Mesenchymal stem cell (in vitro differentiated cells and primary cell): ENCODE data around the gene PAK4. TPM values are rescaled to one million over a fixed set of nuclear protein-coding genes. Genes with fewer than 3 reads are reported as not detected.

Experiments
- DNase-seq: peaks from one replicate; pipeline ENCODE4 v3.0.0-alpha.2; 2013
- H2AFZ ChIP-seq: one replicate; pipeline ENCODE4 v1.6.1; 2013; ENCODE audit warnings: low read depth, mild to moderate bottlenecking, control low read depth, inconsistent platforms, low read length, moderate library complexity
- H2AK5ac ChIP-seq: 2 replicates; pipeline ENCODE4 v1.6.1; 2013; ENCODE audit warnings: low read length, moderate library complexity, mild to moderate bottlenecking, inconsistent platforms; ENCODE audit not compliant: severe bottlenecking
- H2BK120ac ChIP-seq: one replicate; pipeline ENCODE4 v1.6.1; 2013; ENCODE audit warnings: low read depth, mild to moderate bottlenecking, inconsistent platforms, low read length, moderate library complexity
- H2BK12ac ChIP-seq, 2 experiments: one replicate each; pipeline ENCODE4 v1.6.1; 2013; ENCODE audit warnings: inconsistent platforms in 2 of 2, low read length in 2 of 2, mild to moderate bottlenecking in 2 of 2, moderate library complexity in 2 of 2, control low read depth in 1 of 2
- H2BK15ac ChIP-seq: one replicate; pipeline ENCODE4 v1.6.1; 2013; ENCODE audit warnings: mild to moderate bottlenecking, low read depth, inconsistent platforms; ENCODE audit not compliant: poor library complexity, severe bottlenecking
- H2BK5ac ChIP-seq: 2 replicates; pipeline ENCODE4 v1.6.1; 2013; ENCODE audit warnings: low read depth, mild to moderate bottlenecking, low read length, control low read depth, inconsistent platforms; ENCODE audit not compliant: poor library complexity, severe bottlenecking
- H3K14ac ChIP-seq, 2 experiments: one replicate each; pipeline ENCODE4 v1.6.1; 2013; ENCODE audit warnings: inconsistent platforms in 2 of 2, low read length in 2 of 2, control low read depth in 1 of 2, mild to moderate bottlenecking in 1 of 2, moderate library complexity in 1 of 2
- H3K18ac ChIP-seq, 2 experiments: one replicate each; pipeline ENCODE4 v1.6.1; 2013; ENCODE audit warnings: inconsistent platforms in 2 of 2, low read length in 2 of 2, control low read depth in 1 of 2, low read depth in 1 of 2, mild to moderate bottlenecking in 1 of 2
- H3K23ac ChIP-seq, 2 experiments: one replicate each; pipeline ENCODE4 v1.6.1; 2013; ENCODE audit warnings: inconsistent platforms in 2 of 2, low read length in 2 of 2, mild to moderate bottlenecking in 2 of 2, moderate library complexity in 2 of 2, control low read depth in 1 of 2
- H3K27ac ChIP-seq: 2 replicates; pipeline ENCODE4 v1.5.1; 2013; ENCODE audit warnings: mild to moderate bottlenecking, moderate library complexity, low read length, control low read depth, inconsistent platforms; ENCODE audit not compliant: poor library complexity, severe bottlenecking
- H3K27me3 ChIP-seq, 2 experiments: 2 replicates each; pipeline versions ENCODE4 v1.6.1 to v1.7.0; 2013; ENCODE audit warnings: low read length in 2 of 2, mild to moderate bottlenecking in 2 of 2, moderate library complexity in 2 of 2, control low read depth in 1 of 2, inconsistent platforms in 1 of 2; ENCODE audit not compliant: control insufficient read depth in 1 of 2, insufficient read depth in 1 of 2
- H3K36me3 ChIP-seq, 2 experiments: 2 replicates each; pipeline versions ENCODE4 v1.6.1 to v1.7.0; 2013; ENCODE audit warnings: low read length in 2 of 2, control low read depth in 1 of 2, inconsistent platforms in 1 of 2, low read depth in 1 of 2, mild to moderate bottlenecking in 1 of 2; ENCODE audit not compliant: insufficient read depth in 2 of 2, control insufficient read depth in 1 of 2
- H3K4ac ChIP-seq, 2 experiments: one replicate each; pipeline ENCODE4 v1.6.1; 2013; ENCODE audit warnings: inconsistent platforms in 2 of 2, low read length in 2 of 2, mild to moderate bottlenecking in 2 of 2, moderate library complexity in 2 of 2, control low read depth in 1 of 2, low read depth in 1 of 2
- H3K4me1 ChIP-seq: 2 replicates; pipeline ENCODE4 v1.6.1; 2013; ENCODE audit warnings: low read depth, low read length, control low read depth; ENCODE audit not compliant: control insufficient read depth, insufficient read depth
- H3K4me2 ChIP-seq: 2 replicates; pipeline ENCODE4 v1.6.1; 2013; ENCODE audit warnings: low read length, mild to moderate bottlenecking, inconsistent platforms; ENCODE audit not compliant: poor library complexity, severe bottlenecking
- H3K4me3 ChIP-seq, 2 experiments: 2 replicates each; pipeline versions ENCODE4 v1.5.1 to v1.7.0; 2013; ENCODE audit warnings: low read length in 2 of 2, mild to moderate bottlenecking in 2 of 2, control low read depth in 1 of 2, low read depth in 1 of 2; ENCODE audit not compliant: insufficient read depth in 1 of 2
- H3K79me1 ChIP-seq: replicated peaks from 2 replicates; pipeline ENCODE4 v1.6.1; 2013; ENCODE audit warnings: mild to moderate bottlenecking, control low read depth, low read length, inconsistent platforms; ENCODE audit not compliant: poor library complexity, severe bottlenecking
- H3K9ac ChIP-seq: 2 replicates; pipeline ENCODE4 v1.7.0; 2013; ENCODE audit warnings: mild to moderate bottlenecking, low read length, moderate library complexity
- H3K9me3 ChIP-seq: 2 replicates; pipeline ENCODE4 v1.7.0; 2013; ENCODE audit warnings: mild to moderate bottlenecking, low read length; ENCODE audit not compliant: control insufficient read depth
- H4K8ac ChIP-seq: one replicate; pipeline ENCODE4 v1.6.1; 2013; ENCODE audit warnings: inconsistent platforms, mild to moderate bottlenecking, low read length, moderate library complexity
- H4K91ac ChIP-seq: one replicate; pipeline ENCODE4 v1.6.1; 2013; ENCODE audit warnings: mild to moderate bottlenecking, low read length, inconsistent platforms
- WGBS: methylation state at CpG from one replicate; pipeline ENCODE4 v1.1.7; 2013; ENCODE audit warnings: mixed read lengths; 5-methylcytosine and 5-hydroxymethylcytosine counted together
- polyA plus RNA-seq, 2 experiments: library from polyadenylated mRNA; stranded (reverse); fragments of 200-250 nt; gene quantifications; one replicate each; pipeline ENCODE4 v1.2.3, GENCODE V29; 2013

PAK4 gene
- polyA plus RNA-seq (2013, experiment 1 of 2), result 28.8 TPM
- 29.4 TPM for polyA plus RNA-seq (2013, experiment 2 of 2)

- H2BK120ac ChIP-seq, result peak within 1 kb of the TSS; percentile 37
- H3K4me2 ChIP-seq, result peak within 1 kb of the TSS; percentile 88
- H3K9ac ChIP-seq, result peak within 1 kb of the TSS; percentile 90
- no peaks in the 10 kb centered on the region for H3K9me3 ChIP-seq
- no peaks in the 10 kb centered on the region for H3K27me3 ChIP-seq
- peak within 1 kb of the TSS; percentile 97 to 99 for H3K18ac ChIP-seq
- H3K27ac ChIP-seq, result peak within 1 kb of the TSS; percentile 43
- peaks cover 0 to 7% of the 10 kb centered on the region in 2 experiments for H3K36me3 ChIP-seq
- peak within 1 kb of the TSS; percentile 97 for H4K8ac ChIP-seq
- H3K4ac ChIP-seq, result peak within 1 kb of the TSS; percentile 92 to 95
- H3K4me3 ChIP-seq, result peak within 1 kb of the TSS; percentile 93 to 96
- peak within 1 kb of the TSS in 1 of 2 experiments; percentile 38 for H2BK12ac ChIP-seq
- peaks cover 34% of the 10 kb centered on the region for H3K4me1 ChIP-seq
- peak within 1 kb of the TSS in 1 of 2 experiments; percentile 85 for H3K23ac ChIP-seq
- DNase-seq, result peak; percentile 97
- H2AK5ac ChIP-seq, result no peak within 1 kb of the TSS
- H3K14ac ChIP-seq, result peak within 1 kb of the TSS in 1 of 2 experiments; percentile 91
- under 1% methylated on average over 63 of the region's 64 CpGs for WGBS
- peaks cover 9% of the 10 kb centered on the region for H3K79me1 ChIP-seq
- H2BK5ac ChIP-seq, result peak within 1 kb of the TSS; percentile 88
- peak within 1 kb of the TSS; percentile 90 for H2AFZ ChIP-seq
- peak within 1 kb of the TSS; percentile 94 for H4K91ac ChIP-seq
- no peak within 1 kb of the TSS for H2BK15ac ChIP-seq
Observed at GRCh38 chr19:39125554-39126311, at the start of gene PAK4. PAK4 (plus strand) TSS chr19:39125786; CDS start chr19:39169554, 43,768 bp downstream.

- WGBS, result 89% methylated on average over 11 of the region's 11 CpGs
Observed at GRCh38 chr19:39077323-39077722, 48.3 kb upstream of the PAK4 start.

GRCh38 chr19:39078436-39079200 is 47.0 kb upstream of the PAK4 start:
- H3K4me2 ChIP-seq, result no peak overlapping the region
- no peak overlapping the region for H2AFZ ChIP-seq
- H3K14ac ChIP-seq, result no peak overlapping the region
- peak overlapping the region; percentile 14 for H4K8ac ChIP-seq
- H3K79me1 ChIP-seq, result no peaks in the 10 kb centered on the region
- no peak overlapping the region for H3K23ac ChIP-seq
- H3K27ac ChIP-seq, result peak overlapping the region; percentile 53
- peaks cover 2% of the 10 kb centered on the region for H3K4me1 ChIP-seq
- peak overlapping the region; percentile 78 for H3K9ac ChIP-seq
- H2BK120ac ChIP-seq, result no peak overlapping the region
- H3K4ac ChIP-seq, result no peak overlapping the region
- H3K9me3 ChIP-seq, result no peaks in the 10 kb centered on the region
- peak; percentile 85 for DNase-seq
- H2BK15ac ChIP-seq, result no peak overlapping the region
- no peak overlapping the region for H4K91ac ChIP-seq
- no peak overlapping the region for H3K18ac ChIP-seq
- H2BK12ac ChIP-seq, result no peak overlapping the region
- H3K4me3 ChIP-seq, result peak overlapping the region in 1 of 2 experiments; percentile 19
- peaks cover 0 to 10% of the 10 kb centered on the region in 2 experiments for H3K36me3 ChIP-seq
- peaks cover 0 to 15% of the 10 kb centered on the region in 2 experiments for H3K27me3 ChIP-seq
- H2AK5ac ChIP-seq, result no peak overlapping the region
- H2BK5ac ChIP-seq, result no peak overlapping the region
- WGBS, result 47% methylated on average over 5 of the region's 7 CpGs

More at GRCh38 chr19:39077323-39077722, 48.3 kb upstream of the PAK4 start:
- Histone ChIP-seq H2BK15ac (no peak overlapping the region), H3K4me2 (no peak overlapping the region), H3K4me1 (peaks cover 4% of the 10 kb centered on the region), H2AFZ (no peak overlapping the region), H2BK5ac (no peak overlapping the region), H3K9ac (peak overlapping the region; percentile 7), H3K27me3 (peaks cover 0 to 2% of the 10 kb centered on the region in 2 experiments), H3K9me3 (no peaks in the 10 kb centered on the region), H4K91ac (no peak overlapping the region), H4K8ac (no peak overlapping the region), H3K14ac (no peak overlapping the region), H3K27ac (no peak overlapping the region), H3K4ac (no peak overlapping the region), H2AK5ac (no peak overlapping the region), H3K4me3 (no peak overlapping the region), H2BK12ac (no peak overlapping the region), H3K79me1 (no peaks in the 10 kb centered on the region), H3K18ac (no peak overlapping the region), H2BK120ac (no peak overlapping the region), H3K23ac (no peak overlapping the region), H3K36me3 (peaks cover 0 to 10% of the 10 kb centered on the region in 2 experiments)
- no peak for DNase-seq

GRCh38 chr19:39080431-39080830 is 45.2 kb upstream of the PAK4 start:
- Histone ChIP-seq H2BK120ac (no peak overlapping the region), H4K8ac (no peak overlapping the region), H3K4ac (no peak overlapping the region), H3K79me1 (no peaks in the 10 kb centered on the region), H3K4me3 (no peak overlapping the region), H3K9me3 (no peaks in the 10 kb centered on the region), H2BK15ac (no peak overlapping the region), H3K14ac (no peak overlapping the region), H3K23ac (no peak overlapping the region), H3K27ac (no peak overlapping the region), H2AFZ (no peak overlapping the region), H2BK5ac (no peak overlapping the region), H3K9ac (no peak overlapping the region), H3K27me3 (peaks cover 0 to 32% of the 10 kb centered on the region in 2 experiments), H3K18ac (no peak overlapping the region), H3K36me3 (peaks cover 0 to 10% of the 10 kb centered on the region in 2 experiments), H3K4me1 (peaks cover 9% of the 10 kb centered on the region), H3K4me2 (no peak overlapping the region), H2BK12ac (no peak overlapping the region), H2AK5ac (no peak overlapping the region), H4K91ac (no peak overlapping the region)
- no peak for DNase-seq
- WGBS, result 100% methylated on average over 1 of the region's 3 CpGs
